Caco-2 (cell line): ENCODE results near the gene NOMO2. TPM values are rescaled to one million over a fixed set of nuclear protein-coding genes. Genes with fewer than 3 reads are reported as not detected.
"Not testable (repeated sequence)": the region's sequence is repeated elsewhere in the genome, so short reads cannot be mapped to it uniquely, and the experiment has no call there.

Source experiments
- BruUV-seq: library from RNA; stranded (reverse); fragments of 400-500 nt; replicated peaks from 2 replicates; lab custom pipeline; 2021; lab: Mats Ljungman, UMichigan
- CTCF ChIA-PET: fragments of 300-600 bp; sonication (Branson Sonifier 250); formaldehyde crosslinking; loops from one replicate; lab custom pipeline; 2022; ENCODE audit warnings: antibody characterized with exemption; lab: Charles Lee
- POLR2A ChIA-PET: fragments of 300-600 bp; sonication (Branson Sonifier 250); formaldehyde crosslinking; loops from one replicate; lab custom pipeline; 2022; ENCODE audit warnings: antibody characterized with exemption; lab: Charles Lee
- DNase-seq, 2 experiments: peaks; one replicate each; pipeline versions ENCODE4 v3.0.0 to v3.0.0-alpha.2; 2020 to 2022
- H3K27me3 ChIP-seq: replicated peaks from 2 replicates; pipeline ENCODE4 v1.6.0; 2011; ENCODE audit warnings: low read length; ENCODE audit not compliant: control insufficient read depth, insufficient read depth
- H3K36me3 ChIP-seq: 2 replicates; pipeline ENCODE4 v1.5.1; 2011; ENCODE audit warnings: low read length; ENCODE audit not compliant: control insufficient read depth, insufficient read depth
- H3K4me1 ChIP-seq: fragments of 250-450 bp; sonication (Bioruptor Pico); 2 replicates; pipeline ENCODE4 v1.5.1; 2020; ENCODE audit warnings: mild to moderate bottlenecking
- H3K4me3 ChIP-seq: 2 replicates; pipeline ENCODE4 v1.5.1; 2011; ENCODE audit warnings: low read depth, mild to moderate bottlenecking, control low read depth, low read length
- H3K9me3 ChIP-seq: fragments of 250-450 bp; sonication (Bioruptor Pico); 2 replicates; pipeline ENCODE4 v1.5.1; 2020; ENCODE audit warnings: mild to moderate bottlenecking, moderate library complexity
- H3K27ac Mint-ChIP-seq: one replicate; pipeline ENCODE4 v1.8.0; 2022; ENCODE audit warnings: mixed read lengths; ENCODE audit not compliant: unreplicated experiment
- H3K27me3 Mint-ChIP-seq: one replicate; pipeline ENCODE4 v1.8.0; 2022; ENCODE audit warnings: mixed read lengths; ENCODE audit not compliant: insufficient read depth, unreplicated experiment
- H3K36me3 Mint-ChIP-seq: one replicate; pipeline ENCODE4 v1.8.0; 2022; ENCODE audit warnings: mild to moderate bottlenecking, mixed read lengths; ENCODE audit not compliant: insufficient read depth, unreplicated experiment
- H3K4me1 Mint-ChIP-seq: one replicate; pipeline ENCODE4 v1.8.0; 2022; ENCODE audit warnings: low read depth, mixed read lengths; ENCODE audit not compliant: unreplicated experiment
- H3K4me3 Mint-ChIP-seq: one replicate; pipeline ENCODE4 v1.8.0; 2022; ENCODE audit warnings: mild to moderate bottlenecking, moderate library complexity, mixed read lengths; ENCODE audit not compliant: unreplicated experiment
- H3K9me3 Mint-ChIP-seq: one replicate; pipeline ENCODE4 v1.8.0; 2022; ENCODE audit warnings: mixed read lengths; ENCODE audit not compliant: unreplicated experiment
- intact Hi-C: fragments of 100-400 bp; cut with micrococcal nuclease; formaldehyde crosslinking; loops from one replicate; pipeline ENCODE4 v1.10.0; 2022; ENCODE audit not compliant: unreplicated experiment
- total RNA-seq: library from RNA; stranded (reverse); gene quantifications from 2 replicates; pipeline ENCODE4 v1.2.3, GENCODE V29; 2022

Gene NOMO2
- total RNA-seq, 1 experiment from 2014 or later = 142 TPM

DNA sequence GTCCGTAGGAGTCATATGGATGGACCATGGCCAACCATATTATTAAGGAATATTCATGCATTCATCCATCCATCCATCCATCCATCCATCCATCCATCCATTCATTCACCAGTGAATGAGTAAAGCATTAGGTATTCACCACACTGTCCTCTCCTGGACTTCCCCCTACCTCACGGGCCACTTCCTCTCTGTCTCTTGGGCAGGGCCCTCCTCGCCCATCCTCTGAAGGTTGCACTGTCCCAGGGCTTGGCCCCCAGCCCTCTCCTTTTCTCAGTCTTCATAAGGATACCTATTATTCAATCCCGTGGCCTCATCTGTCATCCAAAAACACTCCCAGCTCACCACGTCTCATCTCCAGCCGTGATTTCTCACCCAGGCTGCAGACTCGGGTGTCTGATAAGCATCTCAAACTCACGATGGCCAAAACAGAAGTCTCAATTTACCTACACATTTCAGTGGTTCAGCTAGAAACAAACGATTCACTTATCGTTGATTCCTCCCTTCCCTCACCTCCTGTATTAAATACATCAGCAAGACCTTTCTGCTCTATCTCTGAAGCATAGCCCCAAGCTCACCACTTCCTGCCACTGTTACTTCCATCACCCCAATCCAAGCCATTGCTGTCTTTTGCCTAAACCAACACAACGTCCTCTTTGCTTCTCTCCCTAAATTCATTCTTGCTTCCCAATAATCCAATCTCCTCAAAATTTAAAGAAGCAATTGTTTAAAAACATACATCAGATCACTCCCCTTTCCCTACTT, 152.2 kb downstream of the NOMO2 start:
- intact Hi-C loops, H3K27me3 Mint-ChIP-seq, H3K4me1 Mint-ChIP-seq, H3K36me3 Mint-ChIP-seq, H3K27ac Mint-ChIP-seq, CTCF ChIA-PET, H3K4me3 Mint-ChIP-seq, POLR2A ChIA-PET, BruUV-seq, H3K9me3 Mint-ChIP-seq, H3K36me3 ChIP-seq, DNase-seq, H3K9me3 ChIP-seq, H3K27me3 ChIP-seq, H3K4me1 ChIP-seq, H3K4me3 ChIP-seq: not testable (repeated sequence)

DNA sequence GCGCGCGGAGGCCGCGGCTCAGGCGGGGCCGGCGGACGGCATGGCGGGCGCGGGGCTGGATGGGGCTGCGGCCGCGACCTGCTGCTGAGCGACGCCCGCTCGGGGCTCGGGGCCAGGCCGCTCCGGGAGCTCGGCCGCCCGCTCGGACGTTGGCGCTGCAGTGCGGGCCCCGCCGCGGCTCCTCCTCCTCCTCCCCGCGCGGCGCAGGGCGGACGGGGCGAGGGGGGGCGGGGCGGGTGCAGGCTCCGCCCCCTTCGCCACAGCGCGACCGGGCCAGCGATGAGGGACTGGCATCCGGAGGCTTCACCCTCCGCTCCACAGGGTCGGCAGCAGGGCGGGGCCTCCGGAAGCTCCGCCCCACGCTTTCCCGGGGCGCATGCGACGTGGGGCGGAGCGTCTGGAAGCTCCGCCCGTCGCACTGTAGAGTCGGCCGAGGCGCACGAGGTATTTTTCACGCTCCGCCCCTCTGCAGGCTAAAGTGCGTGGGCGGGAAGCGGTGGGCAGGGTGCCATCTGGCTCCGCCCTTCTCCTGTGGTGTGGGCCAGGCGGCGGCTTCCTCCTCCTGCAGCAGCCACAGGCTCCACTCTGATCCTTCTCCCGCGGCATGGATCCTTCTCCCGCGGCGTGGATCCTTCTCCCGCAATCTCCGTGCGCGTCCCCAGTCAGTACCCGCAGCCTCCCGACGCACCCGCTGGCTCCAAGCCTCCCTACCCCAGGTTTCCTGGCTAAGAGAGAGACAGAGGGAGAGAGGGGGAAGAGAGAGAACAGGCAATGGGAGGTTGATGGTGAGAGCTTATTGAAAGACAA, 159.8 kb downstream of the NOMO2 start:
- H3K9me3 Mint-ChIP-seq, H3K4me1 ChIP-seq, BruUV-seq, CTCF ChIA-PET, H3K4me3 ChIP-seq, H3K27ac Mint-ChIP-seq, H3K4me1 Mint-ChIP-seq, POLR2A ChIA-PET, H3K9me3 ChIP-seq, H3K36me3 ChIP-seq, DNase-seq, H3K4me3 Mint-ChIP-seq, H3K27me3 Mint-ChIP-seq, intact Hi-C loops, H3K27me3 ChIP-seq, H3K36me3 Mint-ChIP-seq: not testable (repeated sequence)

DNA sequence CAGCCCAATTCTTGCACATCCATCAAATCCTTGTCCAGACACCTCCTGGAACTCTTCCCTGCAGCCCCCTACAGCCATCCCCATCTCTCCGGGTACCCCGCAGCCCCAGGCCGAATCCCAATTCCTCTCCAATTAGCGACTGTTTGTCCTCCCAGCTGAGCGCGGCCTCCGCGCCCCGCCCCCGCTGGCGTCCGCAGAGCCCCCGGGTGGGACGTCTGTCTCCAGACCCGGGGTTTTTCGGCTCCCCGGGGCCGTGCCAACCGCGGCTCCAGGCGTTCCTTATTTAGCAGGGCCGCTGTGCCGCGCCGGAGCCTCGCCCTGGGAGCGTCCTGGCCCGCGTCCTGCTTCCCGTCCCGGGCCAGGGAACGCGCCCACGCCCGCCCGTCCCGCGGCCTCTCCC, 160.7 kb downstream of the NOMO2 start:
- intact Hi-C loops, H3K27ac Mint-ChIP-seq, H3K4me1 ChIP-seq, H3K9me3 ChIP-seq, POLR2A ChIA-PET, H3K36me3 Mint-ChIP-seq, H3K36me3 ChIP-seq, H3K9me3 Mint-ChIP-seq, H3K27me3 Mint-ChIP-seq, CTCF ChIA-PET, H3K4me1 Mint-ChIP-seq, H3K27me3 ChIP-seq: not testable (repeated sequence)
- H3K4me3 Mint-ChIP-seq = peak overlapping the region; percentile 60
- DNase-seq = peak in 1 of 2 experiments; percentile 16
- TSS peak; percentile 55 for BruUV-seq
- peak overlapping the region; percentile 31 for H3K4me3 ChIP-seq

DNA sequence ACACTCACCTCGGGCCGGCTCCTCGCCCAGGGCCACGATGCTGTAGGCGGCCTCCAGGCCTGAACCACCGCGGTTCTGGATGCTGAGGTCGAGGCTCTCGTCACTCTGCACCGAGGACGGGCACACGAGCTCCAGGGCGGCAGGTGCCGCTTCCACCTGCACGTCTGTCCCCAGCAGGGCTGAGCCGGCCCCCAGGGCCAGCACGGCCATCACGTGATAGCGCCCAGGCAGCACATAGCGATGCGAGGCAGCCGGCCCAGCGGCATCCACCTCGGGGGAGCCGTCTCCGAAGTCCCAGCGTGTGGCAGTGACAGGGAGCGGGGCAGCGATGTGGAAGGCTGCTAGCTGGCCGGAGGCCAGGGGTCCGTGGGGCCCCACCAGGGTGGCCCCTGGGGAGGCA, 167.5 kb downstream of the NOMO2 start:
- H3K4me3 Mint-ChIP-seq, H3K9me3 Mint-ChIP-seq, DNase-seq, H3K27ac Mint-ChIP-seq, H3K4me1 Mint-ChIP-seq, H3K4me1 ChIP-seq, H3K36me3 ChIP-seq, H3K36me3 Mint-ChIP-seq, H3K9me3 ChIP-seq, BruUV-seq, intact Hi-C loops, H3K4me3 ChIP-seq, POLR2A ChIA-PET, H3K27me3 ChIP-seq, H3K27me3 Mint-ChIP-seq, CTCF ChIA-PET: not testable (repeated sequence)

DNA sequence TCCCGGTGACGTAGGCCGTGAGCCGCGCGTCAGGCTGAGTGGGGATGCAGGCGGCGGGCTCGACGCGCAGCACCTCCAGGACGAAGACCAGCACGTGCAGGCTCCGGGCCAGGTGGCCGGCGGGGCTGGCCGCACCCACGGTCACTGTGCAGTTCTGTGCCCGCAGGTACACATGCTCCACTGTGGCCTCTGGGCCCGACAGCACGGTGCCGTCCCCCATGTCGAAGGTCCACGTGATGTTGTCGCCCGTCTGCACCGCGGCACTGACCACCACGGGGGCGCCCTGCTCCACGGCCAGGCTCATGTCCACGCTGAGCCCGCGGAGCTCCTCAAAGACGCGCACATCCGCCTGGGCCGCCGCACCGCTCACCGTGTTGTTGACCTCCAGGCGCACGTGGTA, 174.1 kb downstream of the NOMO2 start:
- H3K4me1 ChIP-seq, BruUV-seq, H3K9me3 Mint-ChIP-seq, H3K4me1 Mint-ChIP-seq, POLR2A ChIA-PET, DNase-seq, H3K27me3 Mint-ChIP-seq, H3K36me3 Mint-ChIP-seq, H3K4me3 ChIP-seq, H3K9me3 ChIP-seq, H3K27me3 ChIP-seq, intact Hi-C loops, H3K4me3 Mint-ChIP-seq, CTCF ChIA-PET, H3K27ac Mint-ChIP-seq, H3K36me3 ChIP-seq: not testable (repeated sequence)

DNA sequence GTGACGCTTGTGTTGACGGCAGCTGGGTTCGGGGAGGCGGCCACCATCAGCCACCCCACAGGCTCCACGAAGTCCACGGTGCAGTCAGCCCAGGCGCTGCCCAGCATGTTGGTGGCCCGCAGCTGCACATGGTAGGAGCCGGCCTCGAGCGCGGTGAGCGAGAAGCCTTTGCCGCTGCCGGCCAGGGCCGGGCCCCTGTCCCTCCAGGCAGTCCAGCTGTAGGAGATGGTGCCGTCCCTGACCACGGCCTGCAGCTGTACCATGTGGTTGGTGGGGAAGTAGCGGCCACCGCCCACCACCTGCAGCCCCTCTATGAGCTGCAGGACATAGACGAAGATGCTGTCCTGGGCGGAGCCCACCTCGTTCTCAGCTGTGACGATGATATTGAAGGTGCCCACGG, 175.4 kb downstream of the NOMO2 start:
- H3K9me3 ChIP-seq, H3K27me3 Mint-ChIP-seq, H3K4me1 ChIP-seq, H3K4me3 Mint-ChIP-seq, H3K9me3 Mint-ChIP-seq, H3K4me3 ChIP-seq, intact Hi-C loops, BruUV-seq, H3K27me3 ChIP-seq, H3K36me3 ChIP-seq, H3K4me1 Mint-ChIP-seq, H3K27ac Mint-ChIP-seq, H3K36me3 Mint-ChIP-seq, CTCF ChIA-PET, DNase-seq, POLR2A ChIA-PET: not testable (repeated sequence)

DNA sequence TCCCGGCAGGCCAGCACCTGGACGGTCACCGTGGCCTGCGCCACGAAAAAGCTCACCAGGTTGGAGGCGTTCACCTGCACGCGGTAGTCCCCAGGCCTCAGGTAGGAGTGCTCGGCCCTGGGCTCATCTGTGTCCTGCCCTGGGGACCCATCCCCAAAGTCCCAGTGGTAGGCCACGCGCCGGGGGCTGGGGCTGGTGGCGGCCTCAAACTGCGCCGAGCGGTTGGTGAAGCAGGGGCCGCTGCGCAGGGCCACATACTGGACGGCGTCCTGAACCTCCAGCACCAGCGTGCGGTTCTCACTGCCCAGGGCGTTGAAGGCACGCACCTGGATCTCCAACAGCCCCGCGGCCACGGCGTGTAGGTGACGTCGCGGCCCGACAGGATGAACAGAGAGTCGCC, 176.6 kb downstream of the NOMO2 start:
- DNase-seq, CTCF ChIA-PET, H3K4me3 Mint-ChIP-seq, H3K4me3 ChIP-seq, H3K27me3 Mint-ChIP-seq, H3K9me3 Mint-ChIP-seq, BruUV-seq, H3K36me3 ChIP-seq, H3K27me3 ChIP-seq, H3K36me3 Mint-ChIP-seq, H3K4me1 ChIP-seq, H3K4me1 Mint-ChIP-seq, H3K27ac Mint-ChIP-seq, H3K9me3 ChIP-seq, POLR2A ChIA-PET, intact Hi-C loops: not testable (repeated sequence)
